ENCODE data around the gene DDX51.

Gene DDX51

DNA sequence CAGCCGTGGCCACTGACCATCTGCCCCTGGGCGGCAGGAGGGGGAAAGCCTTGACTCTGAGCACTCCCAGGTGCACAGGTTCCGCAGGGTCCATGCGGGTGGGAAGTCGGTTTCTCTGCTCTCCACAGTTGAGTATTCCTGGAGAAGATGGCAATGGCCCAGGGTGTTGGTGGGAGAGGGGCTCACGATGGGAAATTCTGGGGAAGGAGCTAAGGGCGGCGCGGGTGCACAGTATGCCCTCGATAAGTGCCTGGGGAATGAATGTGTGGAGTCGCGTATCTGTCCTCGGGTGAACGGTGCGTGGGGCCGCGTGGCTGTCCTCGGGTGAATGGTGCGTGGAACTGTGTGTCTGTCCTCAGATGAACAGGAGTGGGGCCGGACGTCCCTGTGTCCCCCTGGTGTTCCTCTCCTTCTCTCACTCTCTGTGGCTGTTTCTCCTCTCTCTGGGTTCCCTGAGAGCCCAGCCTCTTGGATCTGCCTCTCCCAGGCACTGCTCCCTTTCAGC lies 38.1 kb upstream of the DDX51 start:
- no peak for ATAC-seq
- TF ChIP-seq, protein P1, sequence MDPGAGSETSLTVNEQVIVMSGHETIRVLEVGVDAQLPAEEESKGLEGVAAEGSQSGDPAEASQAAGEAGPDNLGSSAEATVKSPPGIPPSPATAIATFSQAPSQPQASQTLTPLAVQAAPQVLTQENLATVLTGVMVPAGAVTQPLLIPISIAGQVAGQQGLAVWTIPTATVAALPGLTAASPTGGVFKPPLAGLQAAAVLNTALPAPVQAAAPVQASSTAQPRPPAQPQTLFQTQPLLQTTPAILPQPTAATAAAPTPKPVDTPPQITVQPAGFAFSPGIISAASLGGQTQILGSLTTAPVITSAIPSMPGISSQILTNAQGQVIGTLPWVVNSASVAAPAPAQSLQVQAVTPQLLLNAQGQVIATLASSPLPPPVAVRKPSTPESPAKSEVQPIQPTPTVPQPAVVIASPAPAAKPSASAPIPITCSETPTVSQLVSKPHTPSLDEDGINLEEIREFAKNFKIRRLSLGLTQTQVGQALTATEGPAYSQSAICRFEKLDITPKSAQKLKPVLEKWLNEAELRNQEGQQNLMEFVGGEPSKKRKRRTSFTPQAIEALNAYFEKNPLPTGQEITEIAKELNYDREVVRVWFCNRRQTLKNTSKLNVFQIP (CRISPR knock-in tag; IDR thresholded peaks at IDR 0.05; ENCODE audit: borderline replicate concordance, low read depth) = no peak
- TF ChIP-seq BACH2 (CRISPR knock-in tag; IDR thresholded peaks at IDR 0.05; ENCODE audit: borderline replicate concordance) (no peak), TOX (CRISPR knock-in tag; IDR thresholded peaks at IDR 0.05; ENCODE audit: borderline replicate concordance) (no peak), CSDC2 (CRISPR knock-in tag; IDR thresholded peaks at IDR 0.05) (no peak), ZFP30 (CRISPR knock-in tag; IDR thresholded peaks at IDR 0.05) (no peak), ZFP3 (CRISPR knock-in tag; IDR thresholded peaks at IDR 0.05) (no peak), ZNF70 (CRISPR knock-in tag; IDR thresholded peaks at IDR 0.05) (no peak), TCF4 (CRISPR knock-in tag; IDR thresholded peaks at IDR 0.05; ENCODE audit: borderline replicate concordance) (no peak), ESRRG (CRISPR knock-in tag; IDR thresholded peaks at IDR 0.05) (no peak), ZC3H10 (CRISPR knock-in tag; IDR thresholded peaks at IDR 0.05) (no peak)
- TF ChIP-seq, protein P2, sequence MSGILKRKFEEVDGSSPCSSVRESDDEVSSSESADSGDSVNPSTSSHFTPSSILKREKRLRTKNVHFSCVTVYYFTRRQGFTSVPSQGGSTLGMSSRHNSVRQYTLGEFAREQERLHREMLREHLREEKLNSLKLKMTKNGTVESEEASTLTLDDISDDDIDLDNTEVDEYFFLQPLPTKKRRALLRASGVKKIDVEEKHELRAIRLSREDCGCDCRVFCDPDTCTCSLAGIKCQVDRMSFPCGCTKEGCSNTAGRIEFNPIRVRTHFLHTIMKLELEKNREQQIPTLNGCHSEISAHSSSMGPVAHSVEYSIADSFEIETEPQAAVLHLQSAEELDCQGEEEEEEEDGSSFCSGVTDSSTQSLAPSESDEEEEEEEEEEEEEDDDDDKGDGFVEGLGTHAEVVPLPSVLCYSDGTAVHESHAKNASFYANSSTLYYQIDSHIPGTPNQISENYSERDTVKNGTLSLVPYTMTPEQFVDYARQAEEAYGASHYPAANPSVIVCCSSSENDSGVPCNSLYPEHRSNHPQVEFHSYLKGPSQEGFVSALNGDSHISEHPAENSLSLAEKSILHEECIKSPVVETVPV (CRISPR knock-in tag; IDR thresholded peaks at IDR 0.05) = no peak
- TF ChIP-seq, protein P3, sequence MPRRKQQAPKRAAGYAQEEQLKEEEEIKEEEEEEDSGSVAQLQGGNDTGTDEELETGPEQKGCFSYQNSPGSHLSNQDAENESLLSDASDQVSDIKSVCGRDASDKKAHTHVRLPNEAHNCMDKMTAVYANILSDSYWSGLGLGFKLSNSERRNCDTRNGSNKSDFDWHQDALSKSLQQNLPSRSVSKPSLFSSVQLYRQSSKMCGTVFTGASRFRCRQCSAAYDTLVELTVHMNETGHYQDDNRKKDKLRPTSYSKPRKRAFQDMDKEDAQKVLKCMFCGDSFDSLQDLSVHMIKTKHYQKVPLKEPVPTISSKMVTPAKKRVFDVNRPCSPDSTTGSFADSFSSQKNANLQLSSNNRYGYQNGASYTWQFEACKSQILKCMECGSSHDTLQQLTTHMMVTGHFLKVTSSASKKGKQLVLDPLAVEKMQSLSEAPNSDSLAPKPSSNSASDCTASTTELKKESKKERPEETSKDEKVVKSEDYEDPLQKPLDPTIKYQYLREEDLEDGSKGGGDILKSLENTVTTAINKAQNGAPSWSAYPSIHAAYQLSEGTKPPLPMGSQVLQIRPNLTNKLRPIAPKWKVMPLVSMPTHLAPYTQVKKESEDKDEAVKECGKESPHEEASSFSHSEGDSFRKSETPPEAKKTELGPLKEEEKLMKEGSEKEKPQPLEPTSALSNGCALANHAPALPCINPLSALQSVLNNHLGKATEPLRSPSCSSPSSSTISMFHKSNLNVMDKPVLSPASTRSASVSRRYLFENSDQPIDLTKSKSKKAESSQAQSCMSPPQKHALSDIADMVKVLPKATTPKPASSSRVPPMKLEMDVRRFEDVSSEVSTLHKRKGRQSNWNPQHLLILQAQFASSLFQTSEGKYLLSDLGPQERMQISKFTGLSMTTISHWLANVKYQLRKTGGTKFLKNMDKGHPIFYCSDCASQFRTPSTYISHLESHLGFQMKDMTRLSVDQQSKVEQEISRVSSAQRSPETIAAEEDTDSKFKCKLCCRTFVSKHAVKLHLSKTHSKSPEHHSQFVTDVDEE (CRISPR knock-in tag; IDR thresholded peaks at IDR 0.05) = no peak

- ATAC-seq = no peak
- no peak for TF ChIP-seq ISL1 (CRISPR knock-in tag; IDR thresholded peaks at IDR 0.05)
- no peak for TF ChIP-seq ESRRG (CRISPR knock-in tag; IDR thresholded peaks at IDR 0.05)
Observed at GRCh38 chr12:132181570-132182200, 37.6 kb upstream of the DDX51 start.

DNA sequence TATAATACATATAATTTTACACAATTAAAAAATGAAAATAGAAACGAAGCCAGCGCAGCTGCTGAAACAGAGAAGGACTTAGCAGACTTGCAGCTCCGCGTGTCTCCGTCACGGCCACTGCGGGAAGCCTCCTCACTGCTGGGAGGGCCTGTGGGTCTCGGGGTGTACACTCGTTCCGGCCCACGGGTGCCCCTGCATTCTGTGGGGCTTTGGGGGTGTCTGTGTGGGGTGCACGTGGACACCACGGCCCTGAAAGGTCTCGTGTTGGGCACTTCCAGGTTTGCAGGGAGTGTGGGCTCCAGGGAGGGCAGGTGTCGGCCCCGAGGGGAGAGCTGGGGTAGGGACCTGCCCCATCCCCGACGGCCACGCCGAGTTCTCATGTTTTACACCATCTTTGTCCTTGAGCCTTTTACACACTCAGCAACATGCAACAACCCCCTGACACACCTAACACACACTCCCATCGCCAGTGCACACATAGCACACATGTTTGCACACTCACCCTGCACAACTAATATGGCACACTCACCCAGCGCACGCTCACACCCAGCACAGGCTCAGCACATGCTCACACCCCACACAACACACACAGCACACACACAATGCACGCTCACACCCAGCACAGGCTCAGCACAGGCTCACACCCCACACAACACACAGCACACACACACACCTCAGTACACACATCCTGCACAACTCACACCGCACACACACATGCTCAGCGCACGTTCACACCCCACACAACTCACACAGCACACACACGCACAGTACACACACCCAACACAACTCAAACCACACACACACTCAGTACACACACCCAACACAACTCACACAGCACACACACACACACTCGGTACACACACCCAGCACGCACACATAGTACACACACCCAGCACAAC lies 36.8 kb upstream of the DDX51 start:
- no peak for ATAC-seq
- TF ChIP-seq TOX (CRISPR knock-in tag; IDR thresholded peaks at IDR 0.05; ENCODE audit: borderline replicate concordance) (no peak), PPARA (CRISPR knock-in tag; IDR thresholded peaks at IDR 0.05; ENCODE audit: borderline replicate concordance) (no peak), ZNF565 (CRISPR knock-in tag; conservative IDR thresholded peaks at IDR 0.05; ENCODE audit: low read depth) (no peak), ZNF8 (CRISPR knock-in tag; IDR thresholded peaks at IDR 0.05) (no peak), TCF4 (CRISPR knock-in tag; IDR thresholded peaks at IDR 0.05; ENCODE audit: borderline replicate concordance) (no peak), ZFP30 (CRISPR knock-in tag; IDR thresholded peaks at IDR 0.05) (no peak), ESRRG (CRISPR knock-in tag; IDR thresholded peaks at IDR 0.05) (no peak), ZC3H10 (CRISPR knock-in tag; IDR thresholded peaks at IDR 0.05) (no peak)
- TF ChIP-seq, protein P2 (CRISPR knock-in tag; IDR thresholded peaks at IDR 0.05) = no peak

All from SK-N-SH treated with all-trans-retinoic acid at 6 μM for 48 hours (cell line).